IMR-90 (cell line): ENCODE measurements around the gene INTS14. TPM values are rescaled to one million over a fixed set of nuclear protein-coding genes. Genes with fewer than 3 reads are reported as not detected.

Experiments
- ATAC-seq: fragments of 200-7000 bp; cut with Tn5 transposase; 2 replicates; pipeline ENCODE4 v1.9.1; 2020; ENCODE audit warnings: low read depth, mild to moderate bottlenecking, moderate library complexity
- BruUV-seq: library from RNA; stranded (reverse); fragments of 400-500 nt; replicated peaks from 2 replicates; lab custom pipeline; 2021; lab: Mats Ljungman, UMichigan
- CTCF ChIA-PET: fragments of 300-600 bp; formaldehyde crosslinking; extraction: SDS; loops from one replicate; lab custom pipeline; 2021; ENCODE audit warnings: antibody characterized with exemption; lab: Yijun Ruan, JAX
- POLR2A ChIA-PET: fragments of 300-600 bp; sonication (Branson Sonifier 250); formaldehyde crosslinking; loops from one replicate; lab custom pipeline; 2022; ENCODE audit warnings: antibody characterized with exemption; ENCODE audit not compliant: unreplicated experiment; lab: Charles Lee
- DNase-seq: peaks from one replicate; pipeline ENCODE4 v3.0.0; 2013
- H2AFZ ChIP-seq: replicated peaks from 2 replicates; pipeline ENCODE3; 2013; ENCODE audit warnings: low read length, mild to moderate bottlenecking; ENCODE audit not compliant: poor library complexity
- H2AK5ac ChIP-seq: 2 replicates; pipeline ENCODE4 v1.6.1; 2013; ENCODE audit warnings: low read depth, low read length, inconsistent platforms
- H2AK9ac ChIP-seq: replicated peaks from 2 replicates; pipeline ENCODE3; 2013; ENCODE audit warnings: mild to moderate bottlenecking, low read depth, low read length, moderate library complexity; ENCODE audit not compliant: poor library complexity
- H2BK120ac ChIP-seq: 2 replicates; pipeline ENCODE4 v1.6.1; 2013; ENCODE audit warnings: low read depth, low read length, inconsistent platforms
- H2BK15ac ChIP-seq: 3 replicates; pipeline ENCODE4 v1.6.1; 2013; ENCODE audit warnings: low read depth, low read length, inconsistent platforms
- H2BK20ac ChIP-seq: 2 replicates; pipeline ENCODE4 v1.6.1; 2013; ENCODE audit warnings: low read depth, mild to moderate bottlenecking, inconsistent platforms, low read length, moderate library complexity
- H2BK5ac ChIP-seq: 2 replicates; pipeline ENCODE4 v1.6.1; 2013; ENCODE audit warnings: mild to moderate bottlenecking, low read depth, low read length, inconsistent platforms; ENCODE audit not compliant: poor library complexity, severe bottlenecking
- H3K14ac ChIP-seq: replicated peaks from 2 replicates; pipeline ENCODE4 v1.6.1; 2013; ENCODE audit warnings: low read depth, low read length, inconsistent platforms
- H3K18ac ChIP-seq: 2 replicates; pipeline ENCODE4 v1.6.1; 2013; ENCODE audit warnings: low read depth, low read length, control low read depth
- H3K23ac ChIP-seq: 2 replicates; pipeline ENCODE4 v1.6.1; 2013; ENCODE audit warnings: low read depth, low read length, inconsistent platforms
- H3K27ac ChIP-seq: 2 replicates; pipeline ENCODE4 v1.5.1; 2013; ENCODE audit warnings: mild to moderate bottlenecking, control low read depth, low read length; ENCODE audit not compliant: insufficient read depth
- H3K27me3 ChIP-seq: 2 replicates; pipeline ENCODE4 v1.6.1; 2013; ENCODE audit warnings: low read length; ENCODE audit not compliant: control insufficient read depth, insufficient read depth
- H3K36me3 ChIP-seq: 2 replicates; pipeline ENCODE4 v1.6.1; 2013; ENCODE audit warnings: low read length, mixed read lengths; ENCODE audit not compliant: control insufficient read depth, insufficient read depth
- H3K4ac ChIP-seq: 2 replicates; pipeline ENCODE4 v1.6.1; 2013; ENCODE audit warnings: low read depth, low read length, inconsistent platforms
- H3K4me1 ChIP-seq: 2 replicates; pipeline ENCODE4 v1.6.1; 2013; ENCODE audit warnings: low read length, mixed read lengths; ENCODE audit not compliant: control insufficient read depth, insufficient read depth
- H3K4me2 ChIP-seq: 2 replicates; pipeline ENCODE4 v1.6.1; 2013; ENCODE audit warnings: low read depth, mild to moderate bottlenecking, control low read depth, low read length, moderate library complexity
- H3K4me3 ChIP-seq: 2 replicates; pipeline ENCODE4 v1.5.1; 2013; ENCODE audit warnings: low read depth, mild to moderate bottlenecking, control low read depth, low read length, moderate library complexity; ENCODE audit not compliant: insufficient read depth
- H3K56ac ChIP-seq: 2 replicates; pipeline ENCODE4 v1.6.1; 2013; ENCODE audit warnings: low read length, inconsistent platforms; ENCODE audit not compliant: insufficient read depth; ENCODE audit errors: extremely low read depth
- H3K79me1 ChIP-seq, 2 experiments: 2 replicates each; pipeline ENCODE4 v1.6.1; 2013; ENCODE audit warnings: low read length in 2 of 2, inconsistent platforms in 1 of 2, low read depth in 1 of 2
- H3K9ac ChIP-seq: 2 replicates; pipeline ENCODE4 v1.6.1; 2013; ENCODE audit warnings: low read depth, low read length, control low read depth
- H3K9me1 ChIP-seq: 2 replicates; pipeline ENCODE4 v1.6.1; 2013; ENCODE audit warnings: low read length, inconsistent platforms; ENCODE audit not compliant: insufficient read depth
- H3K9me3 ChIP-seq: 2 replicates; pipeline ENCODE4 v1.6.1; 2013; ENCODE audit warnings: low read length; ENCODE audit not compliant: control insufficient read depth, insufficient read depth
- H4K20me1 ChIP-seq: 2 replicates; pipeline ENCODE4 v1.6.1; 2013; ENCODE audit warnings: low read length, inconsistent platforms; ENCODE audit not compliant: insufficient read depth
- H4K5ac ChIP-seq: 2 replicates; pipeline ENCODE4 v1.6.1; 2013; ENCODE audit warnings: mild to moderate bottlenecking, low read depth, low read length, control low read depth
- H4K8ac ChIP-seq, 2 experiments: 2 replicates each; pipeline ENCODE4 v1.6.1; 2013; ENCODE audit warnings: low read depth in 2 of 2, low read length in 2 of 2, control low read depth in 1 of 2, inconsistent platforms in 1 of 2
- H4K91ac ChIP-seq: 2 replicates; pipeline ENCODE4 v1.6.1; 2013; ENCODE audit warnings: low read depth, low read length, inconsistent platforms; ENCODE audit not compliant: insufficient read depth
- MAZ ChIP-seq: IDR thresholded peaks from 2 replicates; pipeline ENCODE4 v1.6.1; 2012; ENCODE audit warnings: low read depth, mild to moderate bottlenecking, low read length, improper control_type of control experiment, moderate library complexity, borderline replicate concordance
- MXI1 ChIP-seq: IDR thresholded peaks from 2 replicates; pipeline ENCODE4 v1.6.1; 2012; ENCODE audit warnings: low read depth, mild to moderate bottlenecking, low read length, moderate library complexity, borderline replicate concordance
- POLR2A ChIP-seq: IDR thresholded peaks from 2 replicates; pipeline ENCODE4 v1.6.1; 2012; ENCODE audit warnings: mild to moderate bottlenecking, low read depth, low read length
- RAD21 ChIP-seq: IDR thresholded peaks from 2 replicates; pipeline ENCODE4 v1.6.1; 2012; ENCODE audit warnings: low read length, improper control_type of control experiment
- WGBS, 2 experiments: methylation state at CpG; one replicate each; pipeline versions ENCODE4 v1.1.5 to v1.1.7; 2013; ENCODE audit warnings: missing lambda C conversion rate in 2 of 2; ENCODE audit not compliant: insufficient read length in 1 of 2; ENCODE audit errors: extremely low coverage in 2 of 2; 5-methylcytosine and 5-hydroxymethylcytosine counted together
- dilution Hi-C: fragments of 300-500 bp; cut with HindIII; formaldehyde crosslinking; loops from one replicate; pipeline ENCODE4 v1.14.3; 2018; ENCODE audit warnings: low sequenced_read_pairs; ENCODE audit not compliant: unreplicated experiment
- in situ Hi-C: fragments of 300-500 bp; cut with MboI; formaldehyde crosslinking; loops from 3 replicates; pipeline ENCODE4 v1.14.3; 2019; ENCODE audit warnings: low sequenced_read_pairs, inconsistent platforms, mixed read lengths
- intact Hi-C: fragments of 100-400 bp; cut with micrococcal nuclease; formaldehyde crosslinking; loops from 2 replicates; pipeline ENCODE4 v1.10.0; 2022
- polyA plus RNA-seq, 3 experiments: library from polyadenylated mRNA; depleted of rRNA; stranded (reverse); fragments of >200 nt; gene quantifications; 2 replicates each; pipeline ENCODE4 v1.2.3, GENCODE V29; 2012; ENCODE audit warnings: low replicate concordance in 1 of 3
- total RNA-seq: library from RNA; depleted of rRNA; stranded (reverse); fragments of >200 nt; gene quantifications from 2 replicates; pipeline ENCODE4 v1.2.3, GENCODE V29; 2012

Gene INTS14
- total and polyA plus RNA-seq, 2 of the 4 experiments (the other 2 are of a cell fraction): 22.9 to 39.5 TPM

DNA sequence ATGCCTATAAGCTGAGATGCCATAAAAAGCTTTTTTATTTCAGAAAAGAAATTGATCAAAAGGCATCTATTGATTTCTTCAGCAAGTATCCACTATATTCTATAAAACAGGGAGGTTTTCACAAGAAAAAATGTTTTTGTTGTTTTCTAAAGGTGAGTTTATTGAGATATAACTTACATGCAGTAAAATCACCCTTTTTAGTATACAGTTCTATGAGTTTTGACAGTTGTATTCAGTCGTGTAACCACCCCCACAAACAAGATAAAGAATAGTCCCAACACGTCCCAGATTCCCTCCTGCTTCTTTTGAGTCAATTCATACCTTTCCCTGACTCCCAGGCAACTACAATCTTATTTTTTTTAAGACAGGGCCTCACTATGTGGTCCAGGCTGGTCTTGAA lies 7.8 kb downstream of the INTS14 start:
- H4K5ac ChIP-seq: no peak overlapping the region
- H4K91ac ChIP-seq: no peak overlapping the region
- no peak for ATAC-seq
- no peak overlapping the region for H3K18ac ChIP-seq
- H2BK20ac ChIP-seq: no peak overlapping the region
- H3K9me3 ChIP-seq: no peaks in the 10 kb centered on the region
- H3K4me2 ChIP-seq: no peak overlapping the region
- H3K14ac ChIP-seq: no peak overlapping the region
- no peak overlapping the region for H3K23ac ChIP-seq
- intact Hi-C loops: no loop called here
- dilution Hi-C loops: no loop called here
- H2AFZ ChIP-seq: no peak overlapping the region
- CTCF ChIA-PET: no interaction called here
- no peak overlapping the region for H3K9ac ChIP-seq
- H3K27ac ChIP-seq: no peak overlapping the region
- TF ChIP-seq MAZ (no peak), POLR2A (no peak), MXI1 (no peak), RAD21 (no peak)
- no peak overlapping the region for H2AK9ac ChIP-seq
- H4K8ac ChIP-seq: no peak overlapping the region
- H3K79me1 ChIP-seq: peaks cover 9 to 27% of the 10 kb centered on the region in 2 experiments
- no peak overlapping the region for H2AK5ac ChIP-seq
- no peaks in the 10 kb centered on the region for H3K9me1 ChIP-seq
- no peak overlapping the region for H3K56ac ChIP-seq
- no peak overlapping the region for H2BK120ac ChIP-seq
- no peak overlapping the region for H3K4me3 ChIP-seq
- in situ Hi-C loops: loop anchor here (25.0 kb wide), 1 partner anchor 684 kb away; the partner anchor contains the start of gene DIS3L
- H3K27me3 ChIP-seq: no peaks in the 10 kb centered on the region
- H3K36me3 ChIP-seq: peaks cover 30% of the 10 kb centered on the region
- no peaks in the 10 kb centered on the region for H3K4me1 ChIP-seq
- no CpG with 5 or more reads among the region's 2 CpGs for WGBS, 2 experiments
- no peak overlapping the region for H3K4ac ChIP-seq
- no peak overlapping the region for H2BK15ac ChIP-seq
- no peak for DNase-seq
- BruUV-seq: no TSS peak
- no peak overlapping the region for H2BK5ac ChIP-seq
- POLR2A ChIA-PET: interaction anchor here (0.6 kb wide), 1 partner anchor 1102 kb away, joined by 8 read pairs; no protein-coding TSS in a partner anchor
- no peaks in the 10 kb centered on the region for H4K20me1 ChIP-seq
